K562 (cell line): ENCODE data around the gene WDR90. TPM values are rescaled to one million over a fixed set of nuclear protein-coding genes. Genes with fewer than 3 reads are reported as not detected.
A peak's percentile ranks its signal among the peaks of the same experiment; 100 is the strongest.

Experiments used
- ARID4B ChIP-seq: sonication (generic); formaldehyde crosslinking; IDR thresholded peaks from 2 replicates; pipeline ENCODE4 v1.8.0; 2022; ENCODE audit warnings: mild to moderate bottlenecking, missing genetic modification reagents
- CREB1 ChIP-seq, 2 experiments: sonication (generic) in 1 of 2; formaldehyde crosslinking in 1 of 2; IDR thresholded peaks; 2 replicates each; pipeline versions ENCODE4 v1.6.1 to v1.8.0; 2012 to 2022; ENCODE audit warnings: inconsistent platforms in 1 of 2, mild to moderate bottlenecking in 1 of 2, missing genetic modification reagents in 1 of 2, moderate library complexity in 1 of 2
- CREM ChIP-seq: IDR thresholded peaks from 2 replicates; pipeline ENCODE4 v1.6.1; 2014; ENCODE audit warnings: antibody characterized with exemption, low read depth
- E2F1 ChIP-seq: sonication (generic); formaldehyde crosslinking; IDR thresholded peaks from 2 replicates; pipeline ENCODE4 v1.8.1; 2023; ENCODE audit warnings: mild to moderate bottlenecking, missing genetic modification reagents, moderate library complexity
- FIP1L1 ChIP-seq: fragments of 200-400 bp; formaldehyde crosslinking; IDR thresholded peaks from 2 replicates; pipeline ENCODE4 v1.6.1; 2018; ENCODE audit warnings: mild to moderate bottlenecking, low read depth, low read length; ENCODE audit not compliant: poor library complexity, severe bottlenecking
- TFE3 ChIP-seq: fragments of 450-650 bp; formaldehyde crosslinking; IDR thresholded peaks from 2 replicates; pipeline ENCODE4 v1.4.0; 2020; ENCODE audit warnings: mild to moderate bottlenecking, mixed read lengths
- ZNF239 ChIP-seq: fragments of 250-450 bp; sonication (Bioruptor Pico); IDR thresholded peaks from 2 replicates; pipeline ENCODE4 v1.4.0; 2020; ENCODE audit warnings: mild to moderate bottlenecking
- ZNF57 ChIP-seq: fragments of 450-650 bp; formaldehyde crosslinking; IDR thresholded peaks from 2 replicates; pipeline ENCODE4 v1.4.0; 2020; ENCODE audit warnings: mild to moderate bottlenecking, moderate library complexity
- polyA plus RNA-seq, 8 experiments: library from polyadenylated mRNA; depleted of rRNA in 4 of 8; stranded (reverse) in 5 of 8; unstranded in 3 of 8; fragments of >200 nt; fragmentation: Nextera tagmentation in 2 of 8; fragmentation: Illumina TruSeq in 1 of 8; extraction: Ambion mirVana in 2 of 8; extraction: Trizol in 1 of 8; gene quantifications; 2 replicates each; pipeline versions ENCODE4 v1.2.1 to v1.2.3, GENCODE V29; 2011 to 2014; ENCODE audit warnings: inconsistent platforms in 1 of 8, missing spikeins in 1 of 8
- total RNA-seq, 7 experiments: library from RNA; depleted of rRNA in 6 of 7; stranded (reverse); fragments of >200 nt in 6 of 7; fragmentation: Illumina TruSeq in 2 of 7; extraction: Trizol in 2 of 7; gene quantifications; 2 replicates each; pipeline versions ENCODE4 v1.2.1 to v1.2.3, GENCODE V29; 2011 to 2021; ENCODE audit warnings: low replicate concordance in 1 of 7
- TF ChIP-seq, protein P1 (sequence below): fragments of 250-450 bp; sonication (Bioruptor Pico); IDR thresholded peaks from 2 replicates; pipeline ENCODE4 v1.4.0; 2020
- TF ChIP-seq, protein P2 (sequence below): conservative IDR thresholded peaks from 2 replicates; pipeline ENCODE4 v1.6.1; 2011; ENCODE audit warnings: low read depth, mild to moderate bottlenecking, low read length; ENCODE audit not compliant: control insufficient read depth

Gene WDR90
- total and polyA plus RNA-seq, 9 of the 15 experiments (the other 6 are each of a cell fraction or from before 2014, with no cell fraction given), result 0.44 to 12.6 (median 3.3) TPM

DNA sequence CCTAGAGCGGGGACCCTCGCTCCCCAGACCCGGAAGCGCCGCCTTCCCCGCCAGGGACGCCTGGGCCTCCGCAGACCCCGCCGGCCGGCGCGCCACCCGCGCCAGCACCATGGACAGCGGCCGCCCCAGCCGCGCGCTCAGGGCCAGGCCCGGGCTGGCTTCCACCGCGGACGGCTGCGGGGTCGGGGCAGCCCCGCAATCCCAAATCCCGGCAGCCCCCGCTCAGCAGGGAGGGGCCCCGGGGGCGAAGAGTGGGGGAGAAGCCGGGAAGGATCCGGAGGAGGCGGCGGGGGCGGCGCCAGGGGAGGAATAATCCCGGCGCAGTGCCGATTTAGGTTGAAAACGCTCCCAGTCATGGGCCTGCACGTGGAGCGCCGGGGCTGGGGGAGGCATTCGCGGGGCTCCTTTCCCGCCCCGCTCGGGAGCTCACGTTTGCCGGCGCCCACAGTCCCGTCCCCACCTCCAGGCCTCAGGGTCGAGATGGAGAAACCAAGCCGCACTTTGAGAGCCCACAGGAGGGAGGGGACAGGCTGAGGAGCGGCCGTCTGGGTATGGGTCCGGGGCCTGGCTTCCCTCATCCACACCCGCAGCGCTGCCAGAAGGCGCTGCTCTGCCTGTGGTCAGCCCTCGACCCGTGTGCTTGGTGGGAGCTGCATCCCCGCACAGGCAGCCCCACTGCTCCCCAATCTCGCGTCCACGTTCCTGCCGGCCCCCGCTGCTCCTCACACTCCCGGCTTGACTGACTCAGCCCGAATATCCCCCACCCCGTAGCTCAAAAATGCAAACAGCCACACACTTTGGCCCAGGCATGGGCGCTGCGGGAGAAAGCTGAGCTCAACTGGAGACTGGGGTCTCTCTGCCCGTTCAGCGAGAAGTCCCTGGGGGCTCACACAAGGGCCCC is 51.8 kb downstream of the WDR90 start (continued):
- TF ChIP-seq, protein P1, sequence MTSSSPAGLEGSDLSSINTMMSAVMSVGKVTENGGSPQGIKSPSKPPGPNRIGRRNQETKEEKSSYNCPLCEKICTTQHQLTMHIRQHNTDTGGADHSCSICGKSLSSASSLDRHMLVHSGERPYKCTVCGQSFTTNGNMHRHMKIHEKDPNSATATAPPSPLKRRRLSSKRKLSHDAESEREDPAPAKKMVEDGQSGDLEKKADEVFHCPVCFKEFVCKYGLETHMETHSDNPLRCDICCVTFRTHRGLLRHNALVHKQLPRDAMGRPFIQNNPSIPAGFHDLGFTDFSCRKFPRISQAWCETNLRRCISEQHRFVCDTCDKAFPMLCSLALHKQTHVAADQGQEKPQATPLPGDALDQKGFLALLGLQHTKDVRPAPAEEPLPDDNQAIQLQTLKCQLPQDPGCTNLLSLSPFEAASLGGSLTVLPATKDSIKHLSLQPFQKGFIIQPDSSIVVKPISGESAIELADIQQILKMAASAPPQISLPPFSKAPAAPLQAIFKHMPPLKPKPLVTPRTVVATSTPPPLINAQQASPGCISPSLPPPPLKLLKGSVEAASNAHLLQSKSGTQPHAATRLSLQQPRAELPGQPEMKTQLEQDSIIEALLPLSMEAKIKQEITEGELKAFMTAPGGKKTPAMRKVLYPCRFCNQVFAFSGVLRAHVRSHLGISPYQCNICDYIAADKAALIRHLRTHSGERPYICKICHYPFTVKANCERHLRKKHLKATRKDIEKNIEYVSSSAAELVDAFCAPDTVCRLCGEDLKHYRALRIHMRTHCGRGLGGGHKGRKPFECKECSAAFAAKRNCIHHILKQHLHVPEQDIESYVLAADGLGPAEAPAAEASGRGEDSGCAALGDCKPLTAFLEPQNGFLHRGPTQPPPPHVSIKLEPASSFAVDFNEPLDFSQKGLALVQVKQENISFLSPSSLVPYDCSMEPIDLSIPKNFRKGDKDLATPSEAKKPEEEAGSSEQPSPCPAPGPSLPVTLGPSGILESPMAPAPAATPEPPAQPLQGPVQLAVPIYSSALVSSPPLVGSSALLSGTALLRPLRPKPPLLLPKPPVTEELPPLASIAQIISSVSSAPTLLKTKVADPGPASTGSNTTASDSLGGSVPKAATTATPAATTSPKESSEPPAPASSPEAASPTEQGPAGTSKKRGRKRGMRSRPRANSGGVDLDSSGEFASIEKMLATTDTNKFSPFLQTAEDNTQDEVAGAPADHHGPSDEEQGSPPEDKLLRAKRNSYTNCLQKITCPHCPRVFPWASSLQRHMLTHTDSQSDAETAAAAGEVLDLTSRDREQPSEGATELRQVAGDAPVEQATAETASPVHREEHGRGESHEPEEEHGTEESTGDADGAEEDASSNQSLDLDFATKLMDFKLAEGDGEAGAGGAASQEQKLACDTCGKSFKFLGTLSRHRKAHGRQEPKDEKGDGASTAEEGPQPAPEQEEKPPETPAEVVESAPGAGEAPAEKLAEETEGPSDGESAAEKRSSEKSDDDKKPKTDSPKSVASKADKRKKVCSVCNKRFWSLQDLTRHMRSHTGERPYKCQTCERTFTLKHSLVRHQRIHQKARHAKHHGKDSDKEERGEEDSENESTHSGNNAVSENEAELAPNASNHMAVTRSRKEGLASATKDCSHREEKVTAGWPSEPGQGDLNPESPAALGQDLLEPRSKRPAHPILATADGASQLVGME, result no peak
- peak; percentile 62 for TF ChIP-seq FIP1L1
- no peak for TF ChIP-seq TFE3
- no peak for TF ChIP-seq ZNF239 (CRISPR knock-in tag)
- peak; percentile 60; the same call in 1 of the 2 replicates for TF ChIP-seq E2F1 (CRISPR knock-in tag)
- TF ChIP-seq CREB1 (IDR thresholded peaks at IDR 0.05), result no peak; the same call in 1 of the 2 replicates
- 0 out of 2 replicates have a peak, but pooled peaks have one; percentile 21 for TF ChIP-seq CREB1 (CRISPR knock-in tag; IDR thresholded peaks at IDR 0.05)
- peak; percentile 92 for TF ChIP-seq ARID4B (CRISPR knock-in tag)
- TF ChIP-seq, protein P2, sequence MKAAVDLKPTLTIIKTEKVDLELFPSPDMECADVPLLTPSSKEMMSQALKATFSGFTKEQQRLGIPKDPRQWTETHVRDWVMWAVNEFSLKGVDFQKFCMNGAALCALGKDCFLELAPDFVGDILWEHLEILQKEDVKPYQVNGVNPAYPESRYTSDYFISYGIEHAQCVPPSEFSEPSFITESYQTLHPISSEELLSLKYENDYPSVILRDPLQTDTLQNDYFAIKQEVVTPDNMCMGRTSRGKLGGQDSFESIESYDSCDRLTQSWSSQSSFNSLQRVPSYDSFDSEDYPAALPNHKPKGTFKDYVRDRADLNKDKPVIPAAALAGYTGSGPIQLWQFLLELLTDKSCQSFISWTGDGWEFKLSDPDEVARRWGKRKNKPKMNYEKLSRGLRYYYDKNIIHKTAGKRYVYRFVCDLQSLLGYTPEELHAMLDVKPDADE, result peak; percentile 58; the same call in 1 of the 2 replicates
- TF ChIP-seq CREM, result no peak; the same call in 1 of the 2 replicates
- TF ChIP-seq ZNF57, result no peak
